NOMO-1 treated with dmso at 0.1 percent for 144 hours (cell line): ENCODE measurements around the gene KRTAP7-1.

Experiments
- DNase-seq: peaks from one replicate; lab custom pipeline; 2025; ENCODE audit not compliant: unreplicated experiment; lab: John Stamatoyannopoulos, UW

The KRTAP7-1 gene, protein sequence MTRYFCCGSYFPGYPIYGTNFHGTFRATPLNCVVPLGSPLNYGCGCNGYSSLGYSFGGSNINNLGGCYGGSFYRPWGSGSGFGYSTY

DNA sequence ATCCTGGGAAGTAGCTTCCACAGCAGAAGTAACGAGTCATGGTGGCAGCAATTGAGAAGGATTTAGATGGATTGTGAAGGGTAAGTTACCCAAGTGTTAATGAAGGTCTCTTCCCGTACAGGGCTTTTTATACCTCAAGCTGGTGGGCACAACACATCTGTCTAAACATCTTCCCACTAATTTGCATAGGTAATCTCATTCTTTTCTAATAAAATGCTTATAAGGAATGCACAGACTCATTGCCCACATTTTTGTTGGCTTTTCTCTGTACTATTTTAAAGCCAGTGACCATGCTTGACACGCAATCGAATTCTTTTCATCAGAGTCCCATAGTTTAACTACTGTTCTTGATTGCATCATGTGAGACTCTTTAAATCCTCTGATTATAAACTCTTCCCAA is at the start of gene KRTAP7-1:
Gene KRTAP7-1, minus strand, starts transcription at position 101 of the 400 bp plus-strand sequence. Its CDS starts 61 bp downstream, at position 40.
- no peak for DNase-seq

DNA sequence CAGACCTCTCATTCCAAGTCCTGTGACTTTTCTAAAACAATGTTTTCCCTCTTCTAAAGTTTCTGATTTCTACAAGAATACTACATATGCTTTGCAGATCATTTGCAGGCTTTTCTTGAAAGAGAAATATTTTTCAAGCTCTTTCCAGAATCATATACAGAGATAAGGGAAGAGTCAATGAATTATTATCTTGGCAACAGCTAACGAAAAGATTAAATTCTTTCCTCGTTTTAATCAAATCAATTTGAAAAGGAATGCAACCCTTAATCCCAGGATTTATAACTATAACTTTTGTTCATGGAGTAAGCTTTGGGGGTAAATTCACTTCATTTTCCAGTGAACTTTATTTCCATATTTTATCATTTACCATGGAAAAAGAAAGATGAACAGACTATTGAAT is 45.0 kb upstream of the KRTAP7-1 start:
- DNase-seq, result no peak

DNA sequence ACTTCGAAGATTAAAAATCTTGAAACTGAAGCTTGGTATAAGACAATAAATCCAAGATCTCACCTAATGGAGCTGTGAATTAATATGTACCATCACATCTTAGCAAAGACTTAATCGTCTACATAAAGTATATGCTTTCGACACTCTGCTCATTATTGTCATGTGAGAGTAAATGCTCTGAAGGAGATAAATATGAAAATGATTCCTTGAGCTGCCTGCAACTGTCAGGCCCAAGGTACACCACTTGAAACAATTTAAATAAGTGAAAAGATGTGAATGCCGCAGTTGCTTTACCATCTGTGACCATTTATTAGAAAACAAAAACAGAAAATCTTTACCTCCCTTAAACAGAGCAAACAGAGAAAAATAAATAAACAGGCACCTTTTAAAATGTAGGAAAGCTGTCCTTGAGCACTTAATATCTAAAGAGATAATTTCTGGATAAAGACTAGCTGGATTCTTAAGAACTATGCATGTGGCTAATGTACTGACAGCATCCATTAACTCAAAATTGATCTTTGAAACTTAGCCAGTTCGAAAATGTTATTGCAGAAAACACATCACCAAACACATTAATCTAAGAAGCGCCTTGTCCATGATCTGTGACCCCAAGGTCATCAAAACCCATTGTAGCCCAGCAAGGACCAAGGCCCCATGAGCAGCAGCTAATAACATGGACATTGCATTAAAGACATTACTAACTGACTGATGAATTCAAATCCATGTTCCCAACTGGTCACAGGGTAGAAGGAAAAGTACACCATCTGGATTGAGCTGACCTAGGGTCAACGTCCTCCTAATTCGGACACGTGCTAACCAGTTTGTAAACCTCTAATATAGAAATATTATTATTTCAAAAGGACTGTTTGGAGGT is 18.3 kb upstream of the KRTAP7-1 start:
- DNase-seq, result no peak

DNA sequence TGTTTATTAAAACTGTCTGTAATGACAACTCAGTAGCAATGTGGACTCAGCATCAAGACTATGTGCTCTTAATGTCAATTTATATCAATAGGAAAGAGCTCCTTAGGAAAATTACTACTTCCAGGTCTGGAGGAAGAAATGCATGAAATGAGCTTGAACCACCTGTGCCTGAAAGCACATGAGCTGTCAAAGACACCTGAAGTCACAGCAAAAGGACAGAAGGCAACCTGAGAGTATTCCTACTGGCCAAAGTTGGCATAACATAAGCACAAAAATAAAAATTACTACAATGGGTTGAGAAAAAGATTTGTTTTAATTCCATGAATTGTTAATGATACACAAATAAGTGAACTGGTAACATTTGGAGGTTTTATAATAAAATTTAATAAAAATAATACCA is 13.4 kb upstream of the KRTAP7-1 start:
- DNase-seq, result no peak

DNA sequence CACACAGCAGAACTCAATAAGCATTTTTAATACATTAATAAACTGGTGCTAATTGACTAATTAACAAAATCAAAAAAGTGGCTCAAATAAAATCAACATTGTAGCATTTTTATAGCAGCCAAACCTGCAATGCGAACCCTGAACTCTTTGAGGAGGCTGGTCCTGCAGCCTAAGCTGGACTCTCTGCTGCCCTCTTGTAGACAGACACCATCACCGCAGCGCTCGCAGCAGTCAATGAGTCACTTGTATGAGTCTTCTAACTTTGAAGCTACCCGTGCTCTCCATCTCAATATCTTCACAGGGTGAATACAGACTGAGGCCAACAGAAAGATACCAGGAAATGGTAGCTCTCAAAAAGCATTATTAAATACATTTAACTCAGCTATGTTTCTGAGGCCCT is 9.7 kb upstream of the KRTAP7-1 start:
- DNase-seq, result no peak

DNA sequence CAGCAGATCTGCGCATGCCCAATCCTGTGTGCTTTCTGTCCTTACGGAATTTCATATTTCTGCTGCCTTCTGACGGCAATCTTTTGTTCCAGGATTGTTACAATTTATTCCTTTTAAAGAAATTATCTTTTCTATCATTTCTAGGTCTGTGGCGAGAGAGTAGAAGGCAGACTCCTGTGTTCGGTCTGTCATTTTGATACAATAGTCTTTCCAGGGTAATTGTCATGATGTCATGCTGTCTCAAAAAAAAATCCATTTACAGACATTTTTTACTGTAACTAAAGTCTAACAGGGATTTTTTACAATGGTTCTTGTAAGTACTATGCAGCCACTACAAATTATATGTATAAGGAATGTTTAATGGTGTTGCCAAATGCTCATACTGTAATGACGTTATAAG is 9.0 kb upstream of the KRTAP7-1 start:
- DNase-seq, result no peak

DNA sequence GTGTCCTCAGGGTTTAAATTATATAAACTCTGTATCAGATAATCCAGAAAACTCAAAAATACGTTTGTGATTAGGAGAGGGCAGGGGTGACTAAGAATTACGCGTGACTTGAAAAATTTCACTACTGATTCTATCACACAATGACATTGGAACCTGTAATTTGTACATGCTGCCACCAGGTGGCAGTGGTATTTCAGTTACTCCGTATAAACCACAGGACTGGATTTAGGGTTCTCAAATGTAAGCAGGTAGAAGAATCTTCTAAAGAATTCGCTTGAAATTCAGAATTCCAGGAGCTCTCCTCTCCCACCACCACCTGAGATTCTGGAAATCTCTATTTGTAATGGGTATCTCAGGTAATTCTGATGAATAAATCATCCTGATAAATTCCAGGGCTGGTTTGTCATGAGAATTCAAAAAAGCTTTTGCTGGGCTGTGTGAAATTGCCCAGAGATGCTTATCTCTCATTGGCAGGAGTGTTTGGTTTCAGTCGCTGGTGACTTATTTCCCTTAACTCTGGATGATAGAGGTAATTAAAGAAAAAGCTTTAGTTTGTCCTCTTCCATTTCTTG is 1.7 kb upstream of the KRTAP7-1 start:
- no peak for DNase-seq

DNA sequence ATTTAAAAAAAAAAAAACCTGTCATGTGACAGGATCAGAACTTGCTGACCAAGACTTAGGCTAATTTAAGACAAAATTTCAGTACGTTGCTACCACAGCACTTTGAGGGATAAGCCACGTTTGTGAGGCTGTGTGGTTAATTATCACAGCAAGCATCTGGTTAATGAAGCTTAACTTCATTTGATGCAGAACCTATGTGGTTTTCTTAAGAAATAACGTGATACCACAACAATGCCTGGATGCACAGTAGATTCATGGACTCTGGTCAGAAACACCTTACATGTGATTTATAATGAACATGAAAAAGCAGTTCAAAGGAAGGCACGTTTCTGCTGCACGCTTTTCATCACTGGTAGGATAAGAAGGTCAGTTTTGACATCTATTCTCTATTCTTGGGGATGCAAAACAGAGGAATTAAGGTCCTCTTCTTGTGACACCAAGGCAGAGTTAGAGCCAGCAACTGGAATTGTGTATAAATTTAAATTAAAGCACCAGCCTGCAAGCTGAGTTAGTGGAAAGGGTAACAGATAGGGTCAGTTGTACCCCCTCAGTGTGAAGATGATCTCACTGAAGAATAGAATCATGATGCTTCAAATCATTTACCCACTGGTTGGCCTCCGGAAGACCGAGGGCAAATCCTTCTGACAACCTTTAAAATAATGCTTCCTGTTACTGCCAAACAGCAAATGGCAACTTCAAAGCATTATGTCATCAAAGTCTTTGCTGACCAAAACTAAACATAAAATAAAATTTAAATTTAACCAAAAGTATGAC is 10.5 kb downstream of the KRTAP7-1 start:
- no peak for DNase-seq

DNA sequence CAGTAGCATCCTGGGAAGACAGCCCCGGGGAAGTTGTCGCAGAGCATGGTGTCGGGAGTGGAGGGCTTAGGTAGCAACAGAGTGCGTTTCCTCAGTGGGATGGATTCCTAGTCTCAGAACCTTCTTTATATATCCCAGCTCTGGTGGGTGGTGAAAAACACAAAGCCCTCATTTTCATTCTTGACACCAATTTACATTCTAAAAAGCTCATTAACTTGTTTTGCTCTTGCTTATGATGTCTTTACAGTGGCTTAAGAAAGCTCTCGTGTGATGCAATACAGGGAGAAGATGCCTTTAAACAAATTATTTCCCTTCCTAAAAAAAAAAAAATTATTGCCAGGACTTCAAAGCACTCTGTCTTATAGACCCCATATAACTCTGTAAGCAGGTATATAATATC is 16.4 kb downstream of the KRTAP7-1 start, which contains the start of gene KRTAP8-1:
Gene KRTAP8-1, minus strand, starts transcription at position 101 of the 400 bp plus-strand sequence. Its CDS starts 54 bp downstream, at position 47.
- no peak for DNase-seq

DNA sequence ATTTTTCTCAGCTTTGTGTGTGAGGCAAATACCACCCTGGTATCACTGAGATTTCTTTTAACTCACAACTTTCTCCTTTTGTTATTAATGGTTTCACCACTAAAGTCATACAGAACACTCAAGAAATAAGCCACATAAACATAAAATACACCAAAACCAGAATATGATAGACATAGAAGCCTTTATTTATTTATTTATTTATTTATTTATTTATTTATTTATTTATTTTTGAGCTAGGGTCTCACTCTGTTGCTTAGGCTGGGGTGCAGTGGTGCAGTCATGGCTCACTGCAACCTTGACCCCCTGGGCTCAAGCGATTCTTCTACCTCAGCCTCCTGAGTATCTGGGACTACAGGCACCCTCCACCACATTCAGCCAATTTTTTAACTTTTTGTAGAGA is 29.0 kb downstream of the KRTAP7-1 start:
- no peak for DNase-seq

DNA sequence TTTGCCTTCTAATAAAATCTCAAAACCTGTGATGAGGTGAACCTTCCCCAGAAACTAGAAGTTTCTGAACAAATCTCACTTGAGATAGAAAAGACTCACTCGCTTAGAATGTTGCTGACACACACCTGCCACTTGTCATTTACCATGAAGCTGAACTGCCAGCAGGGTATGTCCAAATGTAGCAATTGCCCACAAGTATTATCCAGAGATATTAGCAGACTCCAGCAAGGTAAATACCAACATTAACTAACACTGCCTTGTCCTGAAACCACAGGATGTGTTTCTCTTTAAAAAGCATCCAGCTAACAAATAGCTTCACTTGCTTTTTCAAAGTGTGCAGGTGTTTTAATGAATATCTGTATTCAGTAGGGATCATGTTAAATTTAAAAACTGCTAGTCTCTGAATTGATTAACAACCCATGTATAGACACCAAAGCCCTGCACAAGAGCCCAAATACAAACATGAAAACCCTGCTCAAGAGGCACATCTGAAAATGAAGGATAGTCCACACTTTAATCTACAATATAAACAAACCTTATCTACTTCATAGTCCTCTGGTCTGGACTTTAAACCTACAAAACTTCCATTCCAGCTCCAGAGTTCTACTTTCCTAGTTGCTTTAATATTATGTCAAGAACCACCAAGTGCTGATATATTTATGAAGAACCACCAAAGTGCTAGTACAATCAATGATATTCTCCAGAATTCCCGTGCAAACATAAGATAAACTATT is 35.8 kb downstream of the KRTAP7-1 start:
- no peak for DNase-seq

DNA sequence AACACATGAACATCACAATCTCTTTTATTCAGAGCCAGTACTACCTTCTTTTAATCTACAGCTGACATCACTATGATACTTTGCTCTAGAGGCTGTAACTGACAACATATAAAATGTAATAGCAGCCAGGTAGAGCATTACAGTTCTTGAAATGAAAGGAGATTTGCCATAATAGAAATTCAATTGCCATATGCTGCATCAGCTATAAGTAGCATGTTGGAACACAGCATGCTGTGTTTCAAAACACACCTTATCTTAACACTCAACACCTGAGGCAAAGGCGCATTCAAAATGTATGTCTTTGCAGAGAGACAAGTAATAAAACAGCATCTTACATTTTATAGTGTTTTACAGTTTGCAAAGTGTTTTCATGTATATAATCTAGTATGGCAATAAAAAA is 50.3 kb downstream of the KRTAP7-1 start:
- no peak for DNase-seq
